NCI-H345 treated with DMSO at 0.1 percent for 48 hours (cell line): Measurements from ENCODE around the gene TMEM44.
"Not testable (repeated sequence)": the region's sequence is repeated elsewhere in the genome, so short reads cannot be mapped to it uniquely, and the experiment has no call there.

Source experiments
- DNase-seq: peaks from one replicate; lab custom pipeline; 2025; ENCODE audit not compliant: unreplicated experiment; lab: John Stamatoyannopoulos, UW

TMEM44 gene

DNA sequence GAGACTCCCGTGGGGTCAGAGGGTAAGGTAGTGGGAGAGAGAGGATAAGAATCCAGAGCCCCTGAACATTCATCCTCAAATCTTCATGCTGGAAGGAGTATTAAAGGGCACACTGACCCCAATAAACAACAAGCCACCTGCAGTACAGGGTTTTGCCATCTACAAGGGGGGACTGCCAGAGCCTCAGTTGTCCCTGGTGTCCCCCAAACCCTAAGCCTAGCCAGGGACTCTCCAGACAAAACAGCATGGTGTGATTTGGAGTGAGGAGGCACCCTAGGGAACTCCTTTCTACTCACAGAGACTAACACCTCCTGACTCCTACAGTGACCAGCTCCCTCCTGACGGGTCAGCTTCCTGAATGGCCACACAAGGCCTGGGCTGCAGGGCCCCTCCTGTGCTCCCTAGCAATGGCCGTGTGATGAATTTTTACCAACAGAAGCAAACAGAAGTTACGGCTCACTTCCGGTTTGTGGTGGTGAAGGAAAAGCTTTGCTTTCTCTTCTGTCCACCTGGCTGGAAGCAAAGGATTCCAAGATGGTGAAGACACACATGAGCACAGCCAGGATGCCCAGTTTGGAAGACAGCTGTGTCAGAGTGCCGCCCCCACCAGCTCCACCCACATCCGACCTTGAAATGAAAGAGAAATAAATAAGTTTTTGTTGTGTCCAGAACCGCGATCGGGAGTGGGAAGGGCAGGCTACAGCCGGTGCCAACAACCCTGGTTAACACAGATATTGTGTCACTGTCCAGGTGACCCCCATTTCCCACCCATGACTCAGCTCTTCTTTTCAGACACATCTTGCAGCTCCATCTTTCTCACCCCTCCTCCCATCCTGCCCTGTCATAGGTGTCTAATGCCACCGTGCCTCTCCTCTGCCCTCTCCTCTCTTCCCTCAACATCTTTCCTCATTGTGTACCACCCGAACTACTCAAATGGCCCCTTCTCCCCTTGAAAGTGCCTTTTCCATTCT is 76.8 kb downstream of the TMEM44 start:
- DNase-seq: no peak

DNA sequence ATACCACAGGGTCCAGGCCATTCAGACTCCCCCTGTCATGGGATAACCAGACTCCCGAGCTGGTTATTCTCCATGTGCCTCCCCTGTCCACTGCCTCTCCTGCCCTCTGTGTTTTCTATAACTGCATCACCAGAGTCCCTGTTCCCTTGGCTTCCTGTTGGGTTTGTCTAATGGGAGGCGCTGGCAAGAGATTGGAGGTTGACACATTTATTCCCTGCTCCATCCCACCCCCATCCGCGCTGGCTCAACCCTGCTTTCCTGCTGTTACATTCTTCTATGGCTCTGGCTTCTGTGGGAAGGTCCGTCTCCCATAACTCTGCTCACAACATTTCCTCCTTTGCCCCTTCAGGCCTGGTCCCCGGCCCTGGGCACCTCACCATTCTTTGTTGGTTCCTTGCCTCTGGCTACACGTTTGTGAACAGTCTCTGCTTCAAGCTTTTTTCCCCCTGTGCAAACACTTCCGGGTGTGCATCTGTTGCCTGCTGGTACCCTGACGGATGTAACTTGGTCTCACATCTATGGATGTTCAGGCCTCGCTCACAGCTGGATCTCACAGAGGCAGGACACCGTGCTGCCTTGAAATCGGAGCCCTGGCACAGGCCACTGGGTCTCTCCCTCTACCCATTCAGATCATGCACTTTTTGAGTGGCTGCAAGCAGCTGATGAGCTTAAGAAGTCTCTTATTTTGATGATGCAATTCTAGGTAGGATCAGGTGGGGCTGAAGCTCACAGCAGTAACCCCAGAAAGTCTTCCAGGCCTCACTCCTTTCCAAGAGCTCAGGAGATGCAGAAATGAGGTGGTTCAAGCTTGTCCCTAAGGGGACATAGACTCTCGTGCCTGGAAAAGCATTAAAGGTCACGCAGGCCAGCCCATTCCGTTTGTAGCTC is 77.8 kb downstream of the TMEM44 start:
- DNase-seq: no peak

DNA sequence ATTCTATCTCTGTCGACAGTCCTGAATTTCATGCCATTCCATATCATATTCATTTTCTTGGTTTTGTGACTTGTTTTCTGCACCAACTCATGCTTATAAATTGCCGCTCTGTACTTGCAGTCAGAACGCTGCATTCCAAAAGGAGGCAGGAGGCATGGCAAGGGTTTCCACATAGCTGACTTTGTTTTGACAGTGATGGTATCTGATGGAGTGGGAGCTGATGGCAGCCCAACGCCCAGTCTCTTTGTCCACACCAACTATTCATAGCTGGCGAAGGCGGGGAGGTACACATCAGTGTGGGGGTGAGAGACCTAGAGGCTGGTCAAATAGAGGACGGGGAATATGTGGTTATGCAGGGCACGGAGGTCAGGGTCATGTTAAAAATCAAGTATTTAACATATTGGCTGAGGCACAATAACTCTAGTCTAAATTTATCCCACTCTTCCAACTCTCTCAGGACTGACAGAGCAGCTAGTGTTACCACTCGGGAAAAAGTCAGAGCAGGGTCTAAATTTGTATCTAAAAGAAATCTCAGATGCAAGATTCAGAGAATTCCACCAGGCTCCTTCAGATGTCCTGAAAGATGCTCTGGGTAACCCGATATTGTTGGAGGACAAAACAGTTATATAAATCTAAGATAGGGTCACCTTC is 78.6 kb downstream of the TMEM44 start:
- no peak for DNase-seq

DNA sequence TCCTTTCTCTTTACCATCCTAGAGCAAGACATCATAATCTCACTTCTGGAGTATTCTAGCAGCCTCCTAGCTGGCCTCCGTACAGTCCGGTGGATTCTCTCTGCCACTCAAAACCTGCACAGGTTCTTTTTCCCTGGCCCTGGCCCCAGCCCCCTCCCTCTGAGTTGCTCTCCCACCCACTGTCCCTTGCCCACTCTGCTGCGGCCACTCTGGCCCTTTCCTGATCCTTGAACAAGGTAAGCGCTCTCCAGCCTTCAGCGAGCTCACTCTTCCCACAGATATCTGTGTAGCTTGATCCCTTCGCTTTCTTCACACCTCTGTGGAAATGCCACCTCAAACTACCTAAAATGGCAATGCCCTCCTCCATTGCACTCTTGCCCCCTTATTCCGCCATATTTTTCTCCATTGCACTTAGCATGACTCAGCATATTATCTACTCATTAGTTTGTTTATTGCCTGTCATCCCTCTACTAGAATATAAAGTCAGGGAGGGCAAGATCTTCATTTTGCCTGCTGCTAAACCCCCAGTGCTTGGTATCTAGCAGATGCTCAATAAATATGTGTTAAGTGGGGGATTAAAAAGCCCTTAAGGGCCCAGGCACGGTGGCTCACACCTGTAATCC is 80.8 kb downstream of the TMEM44 start:
- no peak for DNase-seq

DNA sequence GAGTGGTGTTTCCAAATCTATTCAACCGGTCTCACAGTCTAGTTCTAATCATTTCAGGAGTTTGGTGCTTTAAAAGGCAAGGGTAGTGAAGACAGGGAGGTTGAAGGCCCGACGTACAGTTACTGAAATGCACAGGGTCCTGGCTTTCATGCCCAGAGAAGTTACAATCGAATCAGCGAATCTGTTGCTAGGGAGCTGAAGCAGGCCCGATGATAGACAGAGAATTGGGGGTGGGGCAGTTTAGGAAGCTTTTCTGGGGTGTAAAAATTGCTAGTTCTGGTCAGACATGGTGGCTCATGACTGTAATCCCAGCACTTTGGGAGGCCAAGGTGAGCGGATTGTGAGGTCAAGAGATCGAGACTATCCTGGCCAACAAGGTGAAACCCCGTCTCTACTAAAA is 83.4 kb downstream of the TMEM44 start:
- DNase-seq: no peak

DNA sequence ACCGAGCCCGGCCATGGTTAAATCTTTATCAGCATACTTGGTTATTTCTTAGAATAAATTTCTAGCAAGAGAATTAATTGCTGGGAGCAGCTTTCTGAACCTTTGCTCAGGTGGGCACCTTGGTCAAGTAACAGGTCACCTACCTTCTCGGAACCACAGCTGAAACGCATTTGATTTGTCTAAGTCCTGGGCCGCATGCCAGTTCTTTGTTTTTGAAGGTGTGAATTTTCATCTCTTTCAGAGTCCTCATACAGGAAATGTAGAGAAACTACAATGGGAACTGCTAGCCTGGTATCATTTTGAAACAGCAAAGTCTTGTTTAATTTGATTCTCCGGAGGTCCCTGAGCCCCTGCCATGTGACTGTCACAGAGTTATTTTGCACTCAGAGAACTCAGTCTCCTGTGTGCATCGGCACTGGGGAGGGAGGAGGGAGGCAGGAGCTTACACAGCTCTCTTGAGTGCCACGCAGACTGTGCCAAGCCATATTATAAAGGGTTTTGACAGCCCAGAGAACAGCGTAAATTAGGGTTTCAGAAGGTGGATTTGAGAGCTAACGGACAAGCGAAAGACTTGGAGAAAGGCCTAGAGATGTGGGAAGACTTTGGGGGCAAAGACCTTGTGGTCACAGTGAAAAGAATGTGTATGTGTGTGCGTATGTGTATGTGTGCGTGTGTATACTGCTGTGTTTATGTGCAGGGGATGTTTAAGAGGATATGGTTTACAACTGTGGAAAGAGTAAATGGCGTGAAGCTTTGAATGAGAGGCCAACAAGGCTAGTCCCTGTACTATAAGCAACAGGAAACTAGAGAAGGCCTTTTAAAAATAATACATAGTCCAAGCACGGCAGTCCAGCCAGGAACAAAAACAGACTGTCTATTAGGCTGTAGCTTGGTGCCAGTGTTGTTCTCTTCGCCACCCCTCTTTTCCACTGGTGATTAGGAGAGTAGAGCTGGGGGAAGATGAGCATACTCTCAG is 84.6 kb downstream of the TMEM44 start:
- no peak for DNase-seq

DNA sequence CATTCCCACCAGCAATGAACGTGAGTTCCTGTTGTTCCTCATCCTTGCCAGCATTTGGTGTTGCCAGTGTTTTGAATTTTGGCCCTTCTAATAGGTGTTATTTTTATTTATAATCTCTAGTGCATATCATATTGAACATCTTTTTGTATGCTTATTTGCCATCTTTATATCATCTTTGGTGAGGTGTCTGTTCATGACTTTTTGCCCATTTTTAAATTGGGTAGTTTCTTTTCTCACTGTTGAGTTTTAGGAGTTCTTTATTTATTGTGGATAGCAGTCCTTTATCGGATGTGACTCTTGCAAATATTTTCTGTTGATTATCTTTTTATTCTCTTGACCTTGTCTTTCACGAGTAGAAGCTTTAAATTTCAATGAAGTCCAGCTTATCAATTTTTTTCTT is 86.2 kb downstream of the TMEM44 start:
- DNase-seq: no peak

DNA sequence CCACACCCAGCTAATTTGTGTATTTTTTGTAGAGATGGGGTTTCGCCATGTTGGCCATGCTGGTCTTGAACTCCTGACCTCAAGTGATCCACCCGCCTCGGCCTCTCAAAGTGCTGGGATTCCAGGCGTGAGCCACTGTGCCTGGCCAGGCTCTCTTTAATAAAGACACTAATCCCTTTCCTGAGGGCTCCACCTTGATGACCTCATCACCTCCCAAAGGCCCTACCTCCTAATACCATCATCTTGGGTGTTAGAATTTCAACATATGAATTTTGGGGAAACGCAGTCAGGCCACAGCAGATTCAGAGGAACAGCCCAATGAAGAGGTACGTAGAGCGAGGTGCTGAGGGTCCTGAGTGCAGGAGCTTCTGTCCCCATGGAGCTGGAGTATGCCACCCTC is 87.7 kb downstream of the TMEM44 start:
- DNase-seq: not testable (repeated sequence)

DNA sequence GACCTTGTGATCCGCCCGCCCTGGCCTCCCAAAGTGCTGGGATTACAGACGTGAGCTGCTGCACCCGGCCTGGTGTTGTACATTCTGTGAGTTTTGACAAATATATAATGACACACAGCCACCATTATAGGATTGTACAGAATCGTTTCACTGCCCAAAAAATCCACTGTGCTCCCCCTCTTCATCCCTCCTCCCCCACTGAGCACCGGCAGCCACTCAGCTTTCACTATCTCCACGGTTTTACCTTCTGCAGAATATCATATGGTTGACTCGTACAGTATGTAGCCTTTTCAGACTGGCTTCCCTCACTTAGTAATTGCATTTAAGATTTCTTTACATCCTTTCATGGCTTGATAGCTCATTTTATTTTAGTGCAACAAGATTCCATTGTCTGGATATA is 89.7 kb downstream of the TMEM44 start:
- DNase-seq: no peak

DNA sequence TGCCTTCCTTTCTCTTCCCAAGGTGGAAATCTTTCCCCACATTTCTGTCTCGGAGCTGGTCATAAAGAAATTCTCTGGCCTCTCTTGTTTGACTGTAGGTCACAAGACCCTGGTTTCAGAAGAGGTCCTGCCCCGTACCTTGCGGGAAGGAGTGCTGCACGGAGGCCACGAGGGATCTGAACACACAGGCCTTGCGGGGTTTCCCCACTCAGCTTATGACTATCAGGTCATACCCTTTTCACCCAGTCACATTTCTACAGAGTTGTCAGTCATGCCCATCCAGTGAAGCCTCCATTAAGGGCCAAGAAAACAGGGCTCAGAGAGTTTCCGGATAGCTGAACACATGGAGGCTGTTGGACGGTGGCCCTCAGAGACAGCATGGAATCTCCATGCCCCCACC is 91.7 kb downstream of the TMEM44 start:
- no peak for DNase-seq

DNA sequence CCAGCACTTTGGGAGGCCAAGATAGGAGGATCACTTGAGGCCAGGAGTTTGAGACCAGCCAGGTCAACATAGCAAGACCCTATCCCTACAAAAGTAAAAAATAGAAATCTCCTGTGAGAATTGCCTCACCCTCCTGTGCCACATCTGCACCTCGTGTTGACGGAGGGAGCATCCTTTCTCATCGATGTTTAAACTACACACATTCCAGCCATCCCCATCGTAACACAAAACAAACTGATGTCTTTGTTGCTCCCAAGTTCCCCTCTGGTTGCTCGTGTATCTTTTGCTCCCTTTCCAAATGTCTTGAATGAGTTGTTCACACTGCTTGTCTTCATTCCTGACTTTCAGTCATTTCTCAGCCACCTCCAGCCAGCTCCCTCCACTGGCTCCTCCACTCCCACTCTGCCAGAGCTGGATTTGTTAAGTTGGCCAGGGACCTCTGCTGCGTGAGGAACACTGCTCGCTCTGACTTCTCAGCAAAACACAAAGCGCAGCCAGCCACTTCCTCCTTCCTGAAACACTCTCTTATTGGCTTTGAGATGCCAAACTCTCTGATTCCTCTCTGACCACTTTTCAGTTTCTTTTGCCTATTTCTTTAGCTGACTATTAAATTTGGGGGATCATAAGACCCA is 92.8 kb downstream of the TMEM44 start:
- no peak for DNase-seq

DNA sequence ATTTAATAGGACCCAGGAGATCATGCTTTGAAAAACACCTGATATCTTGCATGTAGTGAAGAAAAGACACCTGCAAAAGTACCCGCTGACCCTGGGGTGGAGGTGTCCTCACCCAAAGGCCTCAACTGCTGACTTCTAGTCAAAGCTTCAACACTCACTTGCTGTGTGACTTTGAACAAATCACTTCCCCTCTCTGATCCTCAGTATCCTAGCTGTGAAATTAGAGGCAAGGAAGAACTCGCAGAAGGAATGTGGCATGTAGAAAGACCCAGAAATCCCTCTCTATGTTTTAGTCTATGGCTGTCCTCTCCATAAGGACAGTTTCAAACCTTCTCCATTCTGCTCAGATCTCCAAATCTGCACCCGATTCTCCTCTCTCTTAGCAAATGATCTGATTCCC is 93.7 kb downstream of the TMEM44 start:
- no peak for DNase-seq

DNA sequence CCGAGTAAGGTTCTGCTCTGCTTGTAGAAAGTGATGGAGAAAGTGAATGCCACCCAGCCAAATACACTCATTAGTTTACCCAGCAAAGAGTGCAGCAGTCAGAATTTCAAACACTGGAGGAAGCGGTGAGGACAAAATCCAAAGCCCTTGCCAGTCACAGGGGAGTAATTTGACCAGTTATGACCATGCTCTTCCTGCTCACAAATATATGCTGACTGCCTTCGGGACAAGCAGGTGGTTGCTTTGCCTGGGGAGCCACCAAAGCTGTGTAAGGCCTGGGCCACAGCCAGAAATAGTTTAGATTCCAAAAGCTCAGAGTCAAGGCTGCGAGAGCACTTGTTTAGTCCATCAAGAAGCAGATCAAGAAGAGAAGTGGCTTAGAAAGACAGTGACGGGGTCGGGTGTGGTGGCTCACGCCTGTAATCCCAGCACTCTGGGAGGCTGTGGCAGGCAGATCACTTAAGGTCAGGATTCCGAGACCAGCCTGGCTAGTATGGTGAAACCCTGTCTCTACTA is 95.4 kb downstream of the TMEM44 start:
- no peak for DNase-seq
